Mucosa of stomach (tissue), 1 donor: ENCODE results near the gene NFATC2.

Experiments used
- H3K27me3 ChIP-seq: one replicate; pipeline ENCODE4 v1.7.0; 2013; ENCODE audit warnings: mild to moderate bottlenecking, low read length; ENCODE audit not compliant: control insufficient read depth, insufficient read depth
- H3K36me3 ChIP-seq: one replicate; pipeline ENCODE4 v1.7.0; 2013; ENCODE audit warnings: low read length; ENCODE audit not compliant: control insufficient read depth, insufficient read depth
- H3K4me1 ChIP-seq: one replicate; pipeline ENCODE4 v1.7.0; 2013; ENCODE audit warnings: mild to moderate bottlenecking, low read length; ENCODE audit not compliant: control insufficient read depth, insufficient read depth
- H3K4me3 ChIP-seq: one replicate; pipeline ENCODE4 v1.7.0; 2013; ENCODE audit warnings: low read length
- H3K9ac ChIP-seq: one replicate; pipeline ENCODE4 v1.7.0; 2013; ENCODE audit warnings: mild to moderate bottlenecking, low read length, moderate library complexity
- H3K9me3 ChIP-seq: one replicate; pipeline ENCODE4 v1.7.0; 2013; ENCODE audit warnings: mild to moderate bottlenecking, low read length, moderate library complexity; ENCODE audit not compliant: control insufficient read depth
- donor health status: Pancreatic carcinoma.

The NFATC2 gene

GRCh38 chr20:51542571-51543421, at the start of gene NFATC2:
Gene NFATC2 (minus strand): TSS chr20:51542719. CDS start chr20:51542499, 220 bp downstream.
- peak within 1 kb of the TSS; percentile 58 for H3K4me3 ChIP-seq
- no peaks in the 10 kb centered on the region for H3K36me3 ChIP-seq
- H3K9ac ChIP-seq = peak within 1 kb of the TSS; percentile 77

GRCh38 chr20:51591871-51592270, 49.4 kb upstream of the NFATC2 start:
- H3K4me3 ChIP-seq = no peak overlapping the region
- no peaks in the 10 kb centered on the region for H3K36me3 ChIP-seq
- no peaks in the 10 kb centered on the region for H3K9me3 ChIP-seq
- no peak overlapping the region for H3K9ac ChIP-seq
- H3K4me1 ChIP-seq = peaks cover 11% of the 10 kb centered on the region
- no peaks in the 10 kb centered on the region for H3K27me3 ChIP-seq

More at GRCh38 chr20:51542571-51543421, at the start of gene NFATC2:
- H3K9me3 ChIP-seq = no peaks in the 10 kb centered on the region
- peaks cover 12% of the 10 kb centered on the region for H3K4me1 ChIP-seq
- peaks cover 3% of the 10 kb centered on the region for H3K27me3 ChIP-seq

- H3K27me3 ChIP-seq = no peaks in the 10 kb centered on the region
- H3K9me3 ChIP-seq = no peaks in the 10 kb centered on the region
- H3K4me1 ChIP-seq = no peaks in the 10 kb centered on the region
- no peak overlapping the region for H3K4me3 ChIP-seq
- H3K9ac ChIP-seq = no peak overlapping the region
- no peaks in the 10 kb centered on the region for H3K36me3 ChIP-seq
Observed at GRCh38 chr20:51588762-51589161, 46.2 kb upstream of the NFATC2 start.

- no peak overlapping the region for H3K9ac ChIP-seq
- H3K27me3 ChIP-seq = no peaks in the 10 kb centered on the region
- no peaks in the 10 kb centered on the region for H3K4me1 ChIP-seq
- no peaks in the 10 kb centered on the region for H3K9me3 ChIP-seq
- H3K4me3 ChIP-seq = no peak overlapping the region
- no peaks in the 10 kb centered on the region for H3K36me3 ChIP-seq
Observed at GRCh38 chr20:51587145-51587544, 44.6 kb upstream of the NFATC2 start.

GRCh38 chr20:51586005-51586440, 43.5 kb upstream of the NFATC2 start:
- Histone ChIP-seq H3K9ac (no peak overlapping the region), H3K27me3 (no peaks in the 10 kb centered on the region), H3K9me3 (no peaks in the 10 kb centered on the region), H3K4me1 (no peaks in the 10 kb centered on the region), H3K4me3 (no peak overlapping the region), H3K36me3 (no peaks in the 10 kb centered on the region)

GRCh38 chr20:51585148-51585547, 42.6 kb upstream of the NFATC2 start:
- no peaks in the 10 kb centered on the region for H3K27me3 ChIP-seq
- no peak overlapping the region for H3K4me3 ChIP-seq
- no peaks in the 10 kb centered on the region for H3K4me1 ChIP-seq
- no peaks in the 10 kb centered on the region for H3K9me3 ChIP-seq
- no peak overlapping the region for H3K9ac ChIP-seq
- H3K36me3 ChIP-seq = no peaks in the 10 kb centered on the region

GRCh38 chr20:51584737-51585136, 42.2 kb upstream of the NFATC2 start:
- Histone ChIP-seq H3K36me3 (no peaks in the 10 kb centered on the region), H3K27me3 (no peaks in the 10 kb centered on the region), H3K4me3 (no peak overlapping the region), H3K4me1 (no peaks in the 10 kb centered on the region), H3K9ac (no peak overlapping the region), H3K9me3 (no peaks in the 10 kb centered on the region)

- Histone ChIP-seq H3K9ac (no peak overlapping the region), H3K36me3 (no peaks in the 10 kb centered on the region), H3K4me3 (no peak overlapping the region), H3K9me3 (no peaks in the 10 kb centered on the region), H3K27me3 (no peaks in the 10 kb centered on the region), H3K4me1 (no peaks in the 10 kb centered on the region)
Observed at GRCh38 chr20:51584116-51584515, 41.6 kb upstream of the NFATC2 start.

- Histone ChIP-seq H3K27me3 (no peaks in the 10 kb centered on the region), H3K36me3 (no peaks in the 10 kb centered on the region), H3K9me3 (no peaks in the 10 kb centered on the region), H3K4me1 (no peaks in the 10 kb centered on the region), H3K4me3 (no peak overlapping the region), H3K9ac (no peak overlapping the region)
Observed at GRCh38 chr20:51583499-51583898, 41.0 kb upstream of the NFATC2 start.

GRCh38 chr20:51583073-51583472, 40.6 kb upstream of the NFATC2 start:
- H3K9me3 ChIP-seq = no peaks in the 10 kb centered on the region
- H3K4me3 ChIP-seq = no peak overlapping the region
- H3K27me3 ChIP-seq = no peaks in the 10 kb centered on the region
- H3K36me3 ChIP-seq = no peaks in the 10 kb centered on the region
- H3K9ac ChIP-seq = no peak overlapping the region
- H3K4me1 ChIP-seq = no peaks in the 10 kb centered on the region

GRCh38 chr20:51581571-51581970, 39.1 kb upstream of the NFATC2 start:
- no peaks in the 10 kb centered on the region for H3K9me3 ChIP-seq
- no peaks in the 10 kb centered on the region for H3K27me3 ChIP-seq
- no peaks in the 10 kb centered on the region for H3K4me1 ChIP-seq
- H3K9ac ChIP-seq = no peak overlapping the region
- no peaks in the 10 kb centered on the region for H3K36me3 ChIP-seq
- no peak overlapping the region for H3K4me3 ChIP-seq

- no peaks in the 10 kb centered on the region for H3K36me3 ChIP-seq
- H3K9me3 ChIP-seq = no peaks in the 10 kb centered on the region
Observed at GRCh38 chr20:51579137-51579536, 36.6 kb upstream of the NFATC2 start.

More at GRCh38 chr20:51579137-51579536, 36.6 kb upstream of the NFATC2 start:
- Histone ChIP-seq H3K4me1 (no peaks in the 10 kb centered on the region), H3K27me3 (no peaks in the 10 kb centered on the region), H3K9ac (no peak overlapping the region), H3K4me3 (no peak overlapping the region)
